Activated CD4-positive, CD25-positive, alpha-beta regulatory T cell (primary cell): ENCODE data around the gene CENPM.
"Not testable (repeated sequence)": the region's sequence is repeated elsewhere in the genome, so short reads cannot be mapped to it uniquely, and the experiment has no call there.

Source experiments
- DNase-seq, 4 experiments: peaks; one replicate each; lab custom pipeline; 2025; lab: John Stamatoyannopoulos, UW

The CENPM gene

GRCh38 chr22:41966225-41966606 lies 19.3 kb upstream of the CENPM start:
- DNase-seq, result no peak

GRCh38 chr22:41964112-41964491 lies 17.1 kb upstream of the CENPM start:
- no peak for DNase-seq

GRCh38 chr22:41963453-41964111 lies 16.6 kb upstream of the CENPM start:
- DNase-seq, result no peak

GRCh38 chr22:41957941-41958556 lies 11.1 kb upstream of the CENPM start:
- no peak for DNase-seq

- no peak for DNase-seq
Observed at GRCh38 chr22:41952713-41953112, 5.8 kb upstream of the CENPM start.

- DNase-seq, result no peak
Observed at GRCh38 chr22:41951898-41952474, 5.0 kb upstream of the CENPM start, which contains the start of gene SMIM45. Gene SMIM45, plus strand, starts transcription at chr22:41952150.

GRCh38 chr22:41949297-41949965 lies 2.5 kb upstream of the CENPM start:
- DNase-seq, result no peak

GRCh38 chr22:41948928-41949296 lies 2.0 kb upstream of the CENPM start:
- DNase-seq, result not testable (repeated sequence)

- no peak for DNase-seq
Observed at GRCh38 chr22:41948142-41948541, 1.2 kb upstream of the CENPM start.

- no peak for DNase-seq
Observed at GRCh38 chr22:41947424-41948080, 600 bp upstream of the CENPM start.

GRCh38 chr22:41943661-41944209 lies 3.2 kb downstream of the CENPM start:
- DNase-seq, result no peak

GRCh38 chr22:41940832-41941765 lies 5.9 kb downstream of the CENPM start:
- peak; percentile 70 to 79 (median 78) for DNase-seq

- peak; percentile 72 to 87 (median 84) for DNase-seq
Observed at GRCh38 chr22:41939981-41940831, 6.7 kb downstream of the CENPM start.

GRCh38 chr22:41936894-41937169 lies 10.1 kb downstream of the CENPM start:
- DNase-seq, result no peak

- DNase-seq, result no peak
Observed at GRCh38 chr22:41935509-41935908, 11.4 kb downstream of the CENPM start.

GRCh38 chr22:41935015-41935351 lies 12.0 kb downstream of the CENPM start:
- no peak for DNase-seq

- DNase-seq, result no peak
Observed at GRCh38 chr22:41934284-41935014, 12.5 kb downstream of the CENPM start.

GRCh38 chr22:41933411-41934177 lies 13.4 kb downstream of the CENPM start:
- DNase-seq, result no peak

GRCh38 chr22:41932353-41932752 lies 14.6 kb downstream of the CENPM start:
- DNase-seq, result no peak
